ENCODE measurements around the gene UBN1.

Gene UBN1

DNA sequence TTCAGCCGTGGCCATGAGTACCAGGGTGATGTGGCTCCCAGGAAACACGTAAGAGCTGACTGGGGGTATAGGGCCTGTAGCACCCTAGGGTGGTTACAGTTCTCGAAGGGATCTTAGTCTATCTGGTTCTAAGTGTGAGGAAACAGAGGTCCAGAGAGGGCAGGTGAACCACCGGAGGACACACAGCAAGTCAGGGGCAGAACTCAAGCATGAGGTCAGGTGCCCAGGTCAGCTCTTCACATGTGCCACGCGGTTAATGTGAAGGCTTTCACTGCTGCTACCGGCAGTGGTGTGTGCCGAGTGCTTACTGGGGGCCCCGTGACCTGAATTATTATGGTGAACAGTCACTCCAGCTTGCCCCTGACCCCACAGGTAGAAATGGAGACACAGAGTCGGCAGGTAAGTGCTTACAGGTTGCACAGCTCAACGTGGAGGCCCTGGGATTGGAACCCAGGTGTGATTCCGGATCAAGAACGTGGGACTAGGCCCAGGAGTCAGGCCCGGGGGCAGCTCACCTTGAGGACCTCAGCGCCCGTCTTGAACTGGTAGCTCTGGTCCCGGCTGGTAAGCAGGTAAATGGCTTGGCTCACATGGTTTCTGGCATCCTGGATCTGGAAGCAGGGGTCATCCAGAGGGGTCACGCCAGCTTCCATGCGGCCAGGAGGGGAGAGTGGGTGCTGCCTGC, 48.0 kb upstream of the UBN1 start:
- TF ChIP-seq TAF1 (IDR thresholded peaks at IDR 0.05; ENCODE audit: borderline replicate concordance, insufficient read depth, low read length) (no peak), FOXP2 (optimal IDR thresholded peaks at IDR 0.05; ENCODE audit: borderline replicate concordance, extremely low read depth, extremely low read length, insufficient read depth) (no peak), POLR2AphosphoS5 (IDR thresholded peaks at IDR 0.05; ENCODE audit: low read depth, low read length) (no peak), SIN3A (IDR thresholded peaks at IDR 0.05; ENCODE audit: borderline replicate concordance, insufficient read depth, low read length) (no peak)
- TF ChIP-seq, protein P1, sequence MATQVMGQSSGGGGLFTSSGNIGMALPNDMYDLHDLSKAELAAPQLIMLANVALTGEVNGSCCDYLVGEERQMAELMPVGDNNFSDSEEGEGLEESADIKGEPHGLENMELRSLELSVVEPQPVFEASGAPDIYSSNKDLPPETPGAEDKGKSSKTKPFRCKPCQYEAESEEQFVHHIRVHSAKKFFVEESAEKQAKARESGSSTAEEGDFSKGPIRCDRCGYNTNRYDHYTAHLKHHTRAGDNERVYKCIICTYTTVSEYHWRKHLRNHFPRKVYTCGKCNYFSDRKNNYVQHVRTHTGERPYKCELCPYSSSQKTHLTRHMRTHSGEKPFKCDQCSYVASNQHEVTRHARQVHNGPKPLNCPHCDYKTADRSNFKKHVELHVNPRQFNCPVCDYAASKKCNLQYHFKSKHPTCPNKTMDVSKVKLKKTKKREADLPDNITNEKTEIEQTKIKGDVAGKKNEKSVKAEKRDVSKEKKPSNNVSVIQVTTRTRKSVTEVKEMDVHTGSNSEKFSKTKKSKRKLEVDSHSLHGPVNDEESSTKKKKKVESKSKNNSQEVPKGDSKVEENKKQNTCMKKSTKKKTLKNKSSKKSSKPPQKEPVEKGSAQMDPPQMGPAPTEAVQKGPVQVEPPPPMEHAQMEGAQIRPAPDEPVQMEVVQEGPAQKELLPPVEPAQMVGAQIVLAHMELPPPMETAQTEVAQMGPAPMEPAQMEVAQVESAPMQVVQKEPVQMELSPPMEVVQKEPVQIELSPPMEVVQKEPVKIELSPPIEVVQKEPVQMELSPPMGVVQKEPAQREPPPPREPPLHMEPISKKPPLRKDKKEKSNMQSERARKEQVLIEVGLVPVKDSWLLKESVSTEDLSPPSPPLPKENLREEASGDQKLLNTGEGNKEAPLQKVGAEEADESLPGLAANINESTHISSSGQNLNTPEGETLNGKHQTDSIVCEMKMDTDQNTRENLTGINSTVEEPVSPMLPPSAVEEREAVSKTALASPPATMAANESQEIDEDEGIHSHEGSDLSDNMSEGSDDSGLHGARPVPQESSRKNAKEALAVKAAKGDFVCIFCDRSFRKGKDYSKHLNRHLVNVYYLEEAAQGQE (IDR thresholded peaks at IDR 0.05; ENCODE audit: insufficient read depth in 1 of 2, low read depth in 2 of 2, low read length in 2 of 2), result no peak

DNA sequence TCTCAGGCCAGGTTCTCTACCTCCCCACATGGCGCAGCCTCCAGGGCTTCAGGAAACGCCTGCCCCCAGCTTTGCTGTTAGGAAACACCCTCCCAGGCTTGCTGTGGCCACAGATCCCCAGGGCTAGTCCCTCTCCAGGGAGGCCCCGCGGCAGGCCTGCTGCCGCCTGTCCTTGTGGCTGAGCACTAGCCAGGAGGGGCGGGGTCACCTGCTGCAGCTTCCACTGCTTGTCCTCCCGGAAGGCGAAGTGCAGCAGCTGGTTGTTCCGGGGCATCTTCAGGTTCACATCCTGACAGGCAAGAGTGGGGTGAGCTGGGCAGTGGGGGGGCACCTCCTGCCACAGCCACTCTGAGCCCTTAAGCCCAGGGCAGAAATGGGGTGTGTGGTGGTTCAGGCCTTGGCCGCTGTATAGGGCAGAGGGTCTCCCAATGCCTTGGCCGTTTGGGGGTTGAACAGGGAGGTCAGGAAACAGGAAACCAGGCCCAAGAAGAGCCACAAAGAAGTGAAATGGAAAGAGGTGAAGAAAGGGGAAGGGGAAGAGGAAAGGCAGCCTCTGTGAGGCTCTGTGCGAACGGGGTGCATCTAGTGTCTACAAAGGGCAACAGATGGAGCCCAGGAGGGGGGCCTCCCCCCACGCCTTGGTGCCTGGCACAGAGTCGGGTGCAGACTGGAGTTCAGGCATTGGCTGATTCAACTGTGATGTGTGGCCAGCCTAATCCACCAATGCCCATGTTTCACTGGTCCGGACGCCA, 46.8 kb upstream of the UBN1 start:
- no peak for TF ChIP-seq FOXP2 (optimal IDR thresholded peaks at IDR 0.05; ENCODE audit: borderline replicate concordance, extremely low read depth, extremely low read length, insufficient read depth)
- no peak for TF ChIP-seq TAF1 (IDR thresholded peaks at IDR 0.05; ENCODE audit: borderline replicate concordance, insufficient read depth, low read length)
- TF ChIP-seq, protein P1 (IDR thresholded peaks at IDR 0.05; ENCODE audit: insufficient read depth in 1 of 2, low read depth in 2 of 2, low read length in 2 of 2), result no peak
- no peak for TF ChIP-seq POLR2AphosphoS5 (IDR thresholded peaks at IDR 0.05; ENCODE audit: low read depth, low read length)
- no peak for TF ChIP-seq SIN3A (IDR thresholded peaks at IDR 0.05; ENCODE audit: borderline replicate concordance, insufficient read depth, low read length)

DNA sequence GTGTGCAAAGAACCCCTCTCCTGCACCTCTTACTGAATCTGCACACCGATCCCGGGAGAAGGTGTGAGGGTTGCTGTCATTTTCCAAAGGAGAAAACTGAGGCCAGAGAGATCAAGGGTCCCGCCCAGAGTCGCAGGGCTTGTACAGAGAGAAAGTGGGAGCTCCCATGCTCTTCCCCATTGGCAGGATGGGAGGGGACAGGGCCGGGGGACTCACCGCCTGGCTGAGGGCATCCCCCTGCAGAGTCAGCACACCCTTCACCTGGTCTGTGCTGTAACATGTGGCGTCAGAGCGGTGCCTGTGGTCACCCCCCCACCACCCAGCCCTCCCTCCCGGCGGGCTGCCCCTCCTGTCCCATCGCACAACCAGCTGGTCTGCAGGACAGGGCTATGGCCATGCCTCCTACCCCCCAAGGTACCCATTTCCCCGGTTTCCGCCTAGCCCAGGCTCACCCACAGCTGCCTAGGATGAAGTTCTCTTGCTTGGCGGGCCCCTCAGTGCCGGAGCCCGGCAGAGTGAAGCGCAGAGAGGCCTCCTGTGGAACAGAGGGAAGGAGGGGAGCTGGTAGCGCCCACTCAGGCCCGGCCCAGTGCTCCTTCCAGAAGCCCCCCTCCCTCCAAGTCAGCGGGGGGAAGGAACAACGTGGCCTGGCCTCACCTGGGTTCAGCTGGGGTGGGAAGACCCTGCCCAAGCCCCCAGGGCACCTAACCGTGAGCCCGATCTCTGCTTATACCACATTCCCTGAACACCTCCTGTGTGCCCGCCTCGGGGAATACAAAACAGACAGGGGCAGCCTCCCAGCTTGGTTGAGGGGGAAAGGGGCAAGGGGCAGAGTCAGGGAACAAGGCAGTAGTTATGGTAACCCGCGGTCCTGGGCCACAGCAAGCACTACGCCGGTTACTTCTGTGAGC, 46.0 kb upstream of the UBN1 start:
- TF ChIP-seq, protein P1 (IDR thresholded peaks at IDR 0.05; ENCODE audit: insufficient read depth in 1 of 2, low read depth in 2 of 2, low read length in 2 of 2), result no peak
- TF ChIP-seq TAF1 (IDR thresholded peaks at IDR 0.05; ENCODE audit: borderline replicate concordance, insufficient read depth, low read length) (no peak), POLR2AphosphoS5 (IDR thresholded peaks at IDR 0.05; ENCODE audit: low read depth, low read length) (no peak), FOXP2 (optimal IDR thresholded peaks at IDR 0.05; ENCODE audit: borderline replicate concordance, extremely low read depth, extremely low read length, insufficient read depth) (no peak), SIN3A (IDR thresholded peaks at IDR 0.05; ENCODE audit: borderline replicate concordance, insufficient read depth, low read length) (no peak)

DNA sequence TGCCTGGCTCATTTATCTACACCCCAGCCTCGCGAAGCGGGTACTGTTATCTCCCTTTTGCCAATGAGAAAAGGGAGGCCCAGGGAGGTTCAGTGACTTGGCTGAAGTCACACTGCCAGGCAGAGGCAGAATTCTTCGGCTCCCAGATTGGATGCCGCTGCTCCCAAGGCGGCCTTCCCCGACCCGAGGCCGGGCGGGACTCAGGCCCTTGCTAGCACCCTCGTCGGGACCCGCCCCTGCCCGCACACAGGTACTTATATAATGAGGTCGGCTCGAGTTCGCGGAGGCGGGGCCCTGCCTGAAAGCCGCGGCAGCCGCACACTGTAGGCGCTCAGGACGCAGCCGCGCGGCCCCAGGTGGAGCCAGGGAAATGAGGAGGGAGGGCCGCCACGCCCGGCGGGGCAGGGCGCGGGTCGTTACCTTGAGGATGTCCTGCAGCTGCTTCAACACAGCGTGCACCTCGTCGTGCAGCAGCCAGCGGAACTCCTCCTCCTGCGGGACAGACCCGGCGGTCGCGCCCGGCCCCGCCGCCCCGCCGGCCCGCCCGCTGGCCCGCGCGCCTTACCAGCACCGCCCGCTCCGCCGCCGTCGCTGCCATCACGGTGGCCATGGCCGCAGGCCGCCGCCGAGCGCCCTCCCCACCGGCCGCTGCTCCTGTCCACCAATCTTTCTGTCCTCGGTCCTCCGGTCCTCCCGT, 45.2 kb upstream of the UBN1 start, which contains the start of gene ROGDI:
Gene ROGDI, minus strand, starts transcription at position 672 of the 697 bp plus-strand sequence. Its CDS starts 62 bp downstream, at position 610.
- TF ChIP-seq POLR2AphosphoS5 (IDR thresholded peaks at IDR 0.05; ENCODE audit: low read depth, low read length), result peak; percentile 19; the same call in 1 of the 2 replicates
- TF ChIP-seq, protein P1 (IDR thresholded peaks at IDR 0.05; ENCODE audit: insufficient read depth in 1 of 2, low read depth in 2 of 2, low read length in 2 of 2), result no peak

Data from PFSK-1 (cell line).